ENCODE results near the gene ERCC1. TPM values are rescaled to one million over a fixed set of nuclear protein-coding genes. Genes with fewer than 3 reads are reported as not detected.

ERCC1 gene
- total RNA-seq, 1 experiment from 2014 or later, result 43.7 TPM

DNA sequence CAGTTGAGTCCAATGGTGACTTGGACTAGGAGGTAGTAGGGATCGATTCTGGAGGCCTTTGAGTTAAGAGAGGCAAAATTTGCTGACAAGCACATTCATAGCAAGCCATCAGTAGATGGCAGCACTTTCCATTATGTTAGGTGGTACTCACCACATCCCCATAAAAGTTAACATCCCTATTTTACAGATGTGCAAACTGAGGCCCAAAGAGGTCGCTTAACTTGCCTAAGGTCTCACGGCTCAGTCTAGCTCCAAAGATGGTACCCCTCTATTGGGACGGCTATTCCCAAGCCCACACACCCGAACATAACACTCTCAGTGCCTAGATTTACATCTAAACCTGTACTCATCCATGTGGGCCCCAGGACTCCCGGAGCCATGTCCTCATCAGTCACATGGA lies 22.6 kb upstream of the ERCC1 start:
- ChIA-PET POLR2A (interaction anchor here (0.7 to 1.3 kb wide), 2 partner anchors 23 to 286 kb away, joined by 3 to 9 read pairs; no protein-coding TSS in a partner anchor), CTCF (interaction anchor here (1.3 to 4.8 kb wide), 4 partner anchors 32 to 39 kb away, joined by 3 to 22 read pairs (median 12); no protein-coding TSS in a partner anchor)
- H3K4me3 Mint-ChIP-seq, result no peak overlapping the region
- H3K27ac Mint-ChIP-seq, result no peak overlapping the region
- H3K27me3 Mint-ChIP-seq (ENCODE audit: low read depth), result peaks cover 63% of the 10 kb centered on the region
- H3K36me3 Mint-ChIP-seq, result no peaks in the 10 kb centered on the region
- TF ChIP-seq GTF2I (CRISPR knock-in tag; conservative IDR thresholded peaks at IDR 0.05) (peak; percentile 85), ZNF416 (CRISPR knock-in tag; IDR thresholded peaks at IDR 0.05) (no peak)
- ATAC-seq (no peak), DNase-seq (ENCODE audit: low spot score) (no peak)
- no peaks in the 10 kb centered on the region for H3K9me3 Mint-ChIP-seq
- H3K4me1 Mint-ChIP-seq, result peaks cover 32% of the 10 kb centered on the region

DNA sequence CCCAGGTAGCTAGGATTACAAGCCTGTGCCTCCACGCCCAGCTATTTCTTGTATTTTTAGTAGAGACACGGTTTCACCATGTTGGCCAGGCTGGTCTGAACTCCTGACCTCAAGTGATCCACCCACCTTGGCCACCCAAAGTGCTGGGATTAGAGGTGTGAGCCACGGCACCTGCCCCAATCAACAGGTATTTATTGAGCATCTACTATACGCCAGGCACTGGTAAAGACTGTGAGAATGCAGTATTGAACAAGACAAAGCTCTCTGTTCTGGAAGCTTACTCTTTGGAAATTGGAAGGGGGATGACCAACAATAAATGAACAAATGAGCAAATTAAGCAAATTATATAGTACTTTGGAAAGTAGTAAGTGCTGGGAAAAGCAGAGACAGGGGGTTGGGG lies 21.4 kb upstream of the ERCC1 start:
- H3K27me3 Mint-ChIP-seq (ENCODE audit: low read depth), result peaks cover 66% of the 10 kb centered on the region
- H3K4me3 Mint-ChIP-seq, result peak overlapping the region; percentile 73
- no peaks in the 10 kb centered on the region for H3K9me3 Mint-ChIP-seq
- ChIA-PET CTCF (interaction anchor here (0.6 to 2.3 kb wide), 5 partner anchors 14 to 40 kb away, joined by 3 to 9 read pairs (median 5); partner anchors contain the start of gene FOSB), POLR2A (no interaction called here)
- TF ChIP-seq ZNF232 (CRISPR knock-in tag; IDR thresholded peaks at IDR 0.05), result no peak
- H3K27ac Mint-ChIP-seq, result peak overlapping the region; percentile 74; the same call in 1 of the 2 replicates
- no peaks in the 10 kb centered on the region for H3K36me3 Mint-ChIP-seq
- ATAC-seq, result no peak
- DNase-seq (ENCODE audit: low spot score), result no peak
- H3K4me1 Mint-ChIP-seq, result peaks cover 37% of the 10 kb centered on the region

- CTCF ChIA-PET, result interaction anchor here (0.6 to 2.3 kb wide), 5 partner anchors 23 to 186 kb away, joined by 3 to 9 read pairs (median 5); partner anchors contain the start of gene FOSB
- DNase-seq (ENCODE audit: low spot score) (peak; percentile 96), ATAC-seq (peak; percentile 50)
- H3K4me3 Mint-ChIP-seq, result peak overlapping the region; percentile 73
- H3K4me1 Mint-ChIP-seq, result peaks cover 35% of the 10 kb centered on the region
- POLR2A ChIA-PET, result no interaction called here
- peak overlapping the region; percentile 85 for H3K27ac Mint-ChIP-seq
- H3K9me3 Mint-ChIP-seq, result no peaks in the 10 kb centered on the region
- peaks cover 59% of the 10 kb centered on the region for H3K27me3 Mint-ChIP-seq (ENCODE audit: low read depth)
- H3K36me3 Mint-ChIP-seq, result no peaks in the 10 kb centered on the region
- TF ChIP-seq, protein P1, sequence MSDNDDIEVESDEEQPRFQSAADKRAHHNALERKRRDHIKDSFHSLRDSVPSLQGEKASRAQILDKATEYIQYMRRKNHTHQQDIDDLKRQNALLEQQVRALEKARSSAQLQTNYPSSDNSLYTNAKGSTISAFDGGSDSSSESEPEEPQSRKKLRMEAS (CRISPR knock-in tag; IDR thresholded peaks at IDR 0.05), result 0 out of 2 replicates have a peak, but pooled peaks have one; percentile 33
- TF ChIP-seq ETV6 (CRISPR knock-in tag; IDR thresholded peaks at IDR 0.05), result no peak
- TF ChIP-seq ZNF219 (CRISPR knock-in tag; IDR thresholded peaks at IDR 0.05; ENCODE audit: borderline replicate concordance), result no peak
- TF ChIP-seq JUN (CRISPR knock-in tag; IDR thresholded peaks at IDR 0.05), result no peak
- TF ChIP-seq FOXK1 (CRISPR knock-in tag; IDR thresholded peaks at IDR 0.05), result peak; percentile 64; the same call in 1 of the 2 replicates
- no peak for TF ChIP-seq KAT7 (CRISPR knock-in tag; IDR thresholded peaks at IDR 0.05; ENCODE audit: borderline replicate concordance)
- no peak for TF ChIP-seq SMAD4 (CRISPR knock-in tag; IDR thresholded peaks at IDR 0.05)
- no peak for TF ChIP-seq ZNF396 (CRISPR knock-in tag; IDR thresholded peaks at IDR 0.05; ENCODE audit: borderline replicate concordance)
- no peak for TF ChIP-seq TCF7 (CRISPR knock-in tag; IDR thresholded peaks at IDR 0.05; ENCODE audit: low read depth)
- TF ChIP-seq SP1 (CRISPR knock-in tag; conservative IDR thresholded peaks at IDR 0.05), result peak; percentile 72
- TF ChIP-seq ZNF532 (CRISPR knock-in tag; IDR thresholded peaks at IDR 0.05; ENCODE audit: borderline replicate concordance), result no peak
- no peak for TF ChIP-seq ZBTB43 (CRISPR knock-in tag; IDR thresholded peaks at IDR 0.05)
- TF ChIP-seq ARID4B (CRISPR knock-in tag; IDR thresholded peaks at IDR 0.05; ENCODE audit: borderline replicate concordance), result peak; percentile 61; the same call in 1 of the 2 replicates
- TF ChIP-seq TEAD1 (CRISPR knock-in tag; IDR thresholded peaks at IDR 0.05), result 0 out of 2 replicates have a peak, but pooled peaks have one; percentile 16
- no peak for TF ChIP-seq TP53 (CRISPR knock-in tag; IDR thresholded peaks at IDR 0.05)
- TF ChIP-seq, protein P2, sequence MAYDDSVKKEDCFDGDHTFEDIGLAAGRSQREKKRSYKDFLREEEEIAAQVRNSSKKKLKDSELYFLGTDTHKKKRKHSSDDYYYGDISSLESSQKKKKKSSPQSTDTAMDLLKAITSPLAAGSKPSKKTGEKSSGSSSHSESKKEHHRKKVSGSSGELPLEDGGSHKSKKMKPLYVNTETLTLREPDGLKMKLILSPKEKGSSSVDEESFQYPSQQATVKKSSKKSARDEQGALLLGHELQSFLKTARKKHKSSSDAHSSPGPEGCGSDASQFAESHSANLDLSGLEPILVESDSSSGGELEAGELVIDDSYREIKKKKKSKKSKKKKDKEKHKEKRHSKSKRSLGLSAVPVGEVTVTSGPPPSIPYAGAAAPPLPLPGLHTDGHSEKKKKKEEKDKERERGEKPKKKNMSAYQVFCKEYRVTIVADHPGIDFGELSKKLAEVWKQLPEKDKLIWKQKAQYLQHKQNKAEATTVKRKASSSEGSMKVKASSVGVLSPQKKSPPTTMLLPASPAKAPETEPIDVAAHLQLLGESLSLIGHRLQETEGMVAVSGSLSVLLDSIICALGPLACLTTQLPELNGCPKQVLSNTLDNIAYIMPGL (CRISPR knock-in tag; IDR thresholded peaks at IDR 0.05), result 0 out of 2 replicates have a peak, but pooled peaks have one; percentile 46
These were observed 20.8 kb upstream of the ERCC1 start for GRCh38 chr19:45444318-45445041.

Measured in WTC11 (cell line).